Measurements from ENCODE around the gene MSX1. TPM values are rescaled to one million over a fixed set of nuclear protein-coding genes. Genes with fewer than 3 reads are reported as not detected.
"Not testable (repeated sequence)": the region's sequence is repeated elsewhere in the genome, so short reads cannot be mapped to it uniquely, and the experiment has no call there.

Gene MSX1
- total RNA-seq, 4 donors from 2014 or later, result not detected

GRCh38 chr4:4819213-4819606, 40.3 kb upstream of the MSX1 start:
- Histone ChIP-seq H3K4me1 (no peaks in the 10 kb centered on the region), H3K9me3 (no peaks in the 10 kb centered on the region), H3K36me3 (no peaks in the 10 kb centered on the region), H3K27me3 (no peaks in the 10 kb centered on the region), H3K27ac (no peak overlapping the region), H3K4me3 (no peak overlapping the region)
- TF ChIP-seq POLR2A (IDR thresholded peaks at IDR 0.05) (no peak), CTCF (IDR thresholded peaks at IDR 0.05) (no peak)
- no peak for DNase-seq

DNA sequence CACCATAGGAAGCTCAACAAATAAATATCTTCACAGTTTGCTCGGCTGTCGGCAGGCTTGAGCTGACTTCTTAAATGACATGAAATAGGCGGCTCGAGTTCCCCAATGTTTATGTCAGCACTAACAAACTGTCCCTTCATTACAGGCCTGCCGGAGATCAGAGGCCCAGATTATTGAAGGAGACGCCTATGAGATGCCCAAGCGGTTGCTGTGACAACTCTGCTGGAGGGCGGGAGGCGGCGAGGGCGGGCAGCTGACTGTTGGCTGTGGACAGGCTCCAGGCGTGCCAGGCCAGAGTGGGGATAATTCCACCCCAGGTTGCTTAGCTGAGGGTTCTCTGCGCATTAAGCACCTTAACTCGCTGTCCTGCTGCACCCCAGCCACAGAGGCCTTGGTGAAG, 39.2 kb upstream of the MSX1 start:
- no peak for TF ChIP-seq CTCF (IDR thresholded peaks at IDR 0.05)
- TF ChIP-seq POLR2A (IDR thresholded peaks at IDR 0.05), result no peak
- no peaks in the 10 kb centered on the region for H3K27me3 ChIP-seq
- no peak overlapping the region for H3K27ac ChIP-seq
- H3K36me3 ChIP-seq, result no peaks in the 10 kb centered on the region
- H3K9me3 ChIP-seq, result no peaks in the 10 kb centered on the region
- no peaks in the 10 kb centered on the region for H3K4me1 ChIP-seq
- H3K4me3 ChIP-seq, result no peak overlapping the region
- no peak for DNase-seq

DNA sequence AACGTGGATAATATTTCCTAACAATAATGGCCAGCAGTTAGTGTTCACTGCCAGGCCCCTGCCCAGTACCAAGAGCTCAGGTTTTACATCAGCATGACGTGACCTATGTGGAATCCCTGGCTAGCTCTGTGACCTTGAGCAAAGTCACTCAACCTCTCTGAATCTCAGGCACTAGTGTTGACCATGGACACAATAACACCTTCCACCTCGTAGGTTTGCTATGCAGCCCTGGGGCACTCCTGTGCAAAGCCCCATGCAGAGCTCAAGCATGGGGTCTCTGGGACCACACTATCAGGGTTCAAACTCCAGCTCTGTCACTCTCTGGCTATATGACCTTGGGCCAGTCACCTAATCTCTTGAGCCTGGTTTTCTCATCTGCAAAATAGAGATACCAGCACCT, 38.7 kb upstream of the MSX1 start:
- Histone ChIP-seq H3K27me3 (no peaks in the 10 kb centered on the region), H3K27ac (no peak overlapping the region), H3K36me3 (no peaks in the 10 kb centered on the region), H3K4me3 (no peak overlapping the region), H3K4me1 (no peaks in the 10 kb centered on the region), H3K9me3 (no peaks in the 10 kb centered on the region)
- TF ChIP-seq POLR2A (IDR thresholded peaks at IDR 0.05) (no peak), CTCF (IDR thresholded peaks at IDR 0.05) (no peak)
- DNase-seq, result no peak

GRCh38 chr4:4821577-4821976, 37.9 kb upstream of the MSX1 start:
- Histone ChIP-seq H3K9me3 (no peaks in the 10 kb centered on the region), H3K4me3 (no peak overlapping the region), H3K27ac (no peak overlapping the region), H3K36me3 (no peaks in the 10 kb centered on the region), H3K27me3 (no peaks in the 10 kb centered on the region), H3K4me1 (no peaks in the 10 kb centered on the region)
- no peak for DNase-seq
- TF ChIP-seq POLR2A (IDR thresholded peaks at IDR 0.05), result no peak
- TF ChIP-seq CTCF (IDR thresholded peaks at IDR 0.05), result no peak

DNA sequence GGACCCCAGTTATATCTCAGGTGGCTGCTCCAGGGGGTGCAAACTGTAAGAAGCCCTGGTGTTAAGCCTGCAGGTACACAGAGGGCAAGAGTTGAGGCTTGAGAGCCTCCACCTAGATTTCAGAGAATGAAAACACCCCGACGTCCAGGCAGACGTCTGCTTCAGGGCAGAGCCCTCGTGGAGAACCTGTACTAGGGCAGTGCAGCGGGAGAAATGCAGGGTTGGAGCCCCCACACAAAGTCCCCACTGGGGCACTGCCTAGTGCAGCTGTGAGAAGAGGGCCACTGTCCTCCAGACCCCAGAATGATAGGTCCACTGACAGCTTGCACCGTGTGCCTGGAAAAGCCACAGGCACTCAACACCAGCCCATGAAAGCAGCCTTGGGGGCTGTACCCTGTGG, 37.2 kb upstream of the MSX1 start:
- not testable (repeated sequence) for H3K36me3 ChIP-seq, DNase-seq, H3K27ac ChIP-seq, H3K9me3 ChIP-seq, H3K4me3 ChIP-seq, H3K4me1 ChIP-seq, H3K27me3 ChIP-seq

DNA sequence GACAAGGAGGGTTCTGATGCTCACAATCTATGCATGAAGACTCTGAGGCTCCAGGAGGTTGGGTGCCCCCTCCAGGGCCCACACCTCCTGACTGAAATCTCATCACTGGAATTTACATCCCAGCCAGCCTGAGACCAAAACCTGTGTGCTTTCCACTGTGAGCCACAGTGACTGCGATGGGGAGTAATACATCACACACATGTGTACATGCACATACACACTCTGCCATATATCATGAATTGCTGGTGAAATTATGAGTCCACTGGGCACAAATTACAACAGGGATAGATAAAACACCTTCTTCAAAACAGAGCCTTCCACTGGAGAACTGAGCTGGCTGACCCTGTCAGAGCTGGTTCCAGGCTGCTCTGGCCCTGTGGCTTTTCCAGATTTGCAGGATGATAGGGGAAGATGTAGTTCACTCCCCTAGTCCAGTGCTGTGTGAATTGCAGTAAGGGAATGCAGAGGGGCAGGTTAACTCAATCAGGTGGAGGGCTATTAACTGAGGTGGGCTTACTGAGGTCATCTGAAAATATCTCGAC, 35.8 kb upstream of the MSX1 start:
- TF ChIP-seq POLR2A (IDR thresholded peaks at IDR 0.05), result no peak
- Histone ChIP-seq H3K4me1 (no peaks in the 10 kb centered on the region), H3K27ac (no peak overlapping the region), H3K36me3 (no peaks in the 10 kb centered on the region), H3K4me3 (no peak overlapping the region), H3K9me3 (no peaks in the 10 kb centered on the region), H3K27me3 (no peaks in the 10 kb centered on the region)
- no peak for DNase-seq

- TF ChIP-seq CTCF (IDR thresholded peaks at IDR 0.05), result no peak
- no peak for TF ChIP-seq POLR2A (IDR thresholded peaks at IDR 0.05)
- no peak for DNase-seq
- H3K27ac ChIP-seq, result no peak overlapping the region
- no peaks in the 10 kb centered on the region for H3K27me3 ChIP-seq
- no peak overlapping the region for H3K4me3 ChIP-seq
- no peaks in the 10 kb centered on the region for H3K9me3 ChIP-seq
- H3K4me1 ChIP-seq, result no peaks in the 10 kb centered on the region
- H3K36me3 ChIP-seq, result no peaks in the 10 kb centered on the region
Observed at GRCh38 chr4:4824232-4824631, 35.2 kb upstream of the MSX1 start.
